GM23338 (cell line): ENCODE results near the gene TEX29. TPM values are rescaled to one million over a fixed set of nuclear protein-coding genes. Genes with fewer than 3 reads are reported as not detected.

Experiments
- ATAC-seq: fragments of 200-7000 bp; cut with Tn5 transposase; 3 replicates; pipeline ENCODE4 v1.9.1; 2020
- DNase-seq: peaks from one replicate; pipeline ENCODE4 v3.0.0-alpha.2; 2015; ENCODE audit warnings: low spot score
- H2AFZ ChIP-seq: fragments of 200-600 bp; sonication (generic); 2 replicates; pipeline ENCODE4 v1.8.0; 2016; ENCODE audit warnings: antibody characterized with exemption, mild to moderate bottlenecking, moderate library complexity
- H3F3A ChIP-seq: fragments of 200-600 bp; sonication (generic); replicated peaks from 2 replicates; pipeline ENCODE4 v1.8.0; 2017; ENCODE audit warnings: antibody characterized with exemption, mixed run types, low read depth
- H3K27ac ChIP-seq: fragments of 200-600 bp; sonication (generic); 2 replicates; pipeline ENCODE4 v1.6.1; 2016; ENCODE audit warnings: low read depth
- H3K27me3 ChIP-seq: fragments of 200-600 bp; sonication (generic); 2 replicates; pipeline ENCODE4 v1.8.0; 2016; ENCODE audit warnings: mild to moderate bottlenecking, mixed run types, moderate library complexity; ENCODE audit not compliant: insufficient read depth
- H3K36me3 ChIP-seq: fragments of 200-600 bp; sonication (generic); 2 replicates; pipeline ENCODE4 v1.8.0; 2016; ENCODE audit warnings: mild to moderate bottlenecking; ENCODE audit not compliant: insufficient read depth
- H3K4me1 ChIP-seq: fragments of 200-600 bp; sonication (generic); 2 replicates; pipeline ENCODE4 v1.8.0; 2016; ENCODE audit warnings: mild to moderate bottlenecking, moderate library complexity; ENCODE audit not compliant: insufficient read depth
- H3K4me2 ChIP-seq: fragments of 200-600 bp; sonication (generic); 2 replicates; pipeline ENCODE4 v1.7.1; 2017; ENCODE audit warnings: mixed run types
- H3K4me3 ChIP-seq: fragments of 200-600 bp; sonication (generic); 2 replicates; pipeline ENCODE4 v1.6.1; 2016; ENCODE audit warnings: mixed run types
- H3K79me2 ChIP-seq: fragments of 200-600 bp; sonication (generic); replicated peaks from 2 replicates; pipeline ENCODE4 v1.8.0; 2017; ENCODE audit warnings: mild to moderate bottlenecking; ENCODE audit not compliant: insufficient read depth
- H3K9me2 ChIP-seq: fragments of 200-600 bp; sonication (generic); 2 replicates; pipeline ENCODE4 v1.8.0; 2017; ENCODE audit not compliant: insufficient read depth
- H4K20me1 ChIP-seq: fragments of 200-600 bp; sonication (generic); replicated peaks from 2 replicates; pipeline ENCODE4 v1.8.0; 2017; ENCODE audit warnings: mild to moderate bottlenecking; ENCODE audit not compliant: insufficient read depth
- H3K27ac Mint-ChIP-seq: 2 replicates; pipeline ENCODE4 v1.8.0; 2020; ENCODE audit warnings: inconsistent platforms, mild to moderate bottlenecking, moderate library complexity, mixed read lengths
- H3K27me3 Mint-ChIP-seq: 3 replicates; pipeline ENCODE4 v1.8.0; 2022; ENCODE audit warnings: low read depth, mild to moderate bottlenecking, moderate library complexity, mixed read lengths, inconsistent platforms; ENCODE audit not compliant: insufficient read depth, poor library complexity
- H3K36me3 Mint-ChIP-seq: 3 replicates; pipeline ENCODE4 v1.8.0; 2021; ENCODE audit warnings: low read depth, mild to moderate bottlenecking, inconsistent platforms, moderate library complexity, mixed read lengths
- H3K4me1 Mint-ChIP-seq: 3 replicates; pipeline ENCODE4 v1.8.0; 2020; ENCODE audit warnings: mild to moderate bottlenecking, inconsistent platforms, mixed read lengths
- H3K4me3 Mint-ChIP-seq: 3 replicates; pipeline ENCODE4 v1.8.0; 2021; ENCODE audit warnings: moderate library complexity, mild to moderate bottlenecking, inconsistent platforms, mixed read lengths
- H3K9me3 Mint-ChIP-seq: 3 replicates; pipeline ENCODE4 v1.8.0; 2020; ENCODE audit warnings: moderate library complexity, mild to moderate bottlenecking, inconsistent platforms, mixed read lengths
- CREB1 ChIP-seq: fragments of 250-450 bp; sonication (Bioruptor Pico); IDR thresholded peaks from 2 replicates; pipeline ENCODE4 v1.5.0; 2020; ENCODE audit warnings: low read depth, mild to moderate bottlenecking, moderate library complexity
- ETS1 ChIP-seq: IDR thresholded peaks from 2 replicates; pipeline ENCODE4 v1.6.1; 2016; ENCODE audit warnings: antibody characterized with exemption
- EZH2phosphoT487 ChIP-seq: fragments of 200-600 bp; sonication (generic); IDR thresholded peaks from one replicate; pipeline ENCODE4 v1.8.1; 2018; ENCODE audit warnings: antibody characterized with exemption; ENCODE audit not compliant: unreplicated experiment
- JUNB ChIP-seq: IDR thresholded peaks from one replicate; pipeline ENCODE4 v1.6.1; 2016; ENCODE audit warnings: antibody characterized with exemption; ENCODE audit not compliant: unreplicated experiment
- POLR2AphosphoS5 ChIP-seq: IDR thresholded peaks from 2 replicates; pipeline ENCODE4 v1.6.1; 2016; ENCODE audit warnings: antibody characterized with exemption, low read depth
- STAT1 ChIP-seq: IDR thresholded peaks from one replicate; pipeline ENCODE4 v1.6.1; 2016; ENCODE audit warnings: antibody characterized with exemption; ENCODE audit not compliant: unreplicated experiment
- ZNF114 ChIP-seq: fragments of 250-450 bp; sonication (Bioruptor Pico); IDR thresholded peaks from 2 replicates; pipeline ENCODE4 v1.5.0; 2020; ENCODE audit warnings: mild to moderate bottlenecking, moderate library complexity
- ZNF331 ChIP-seq: fragments of 250-450 bp; sonication (Bioruptor Pico); IDR thresholded peaks from 2 replicates; pipeline ENCODE4 v1.5.0; 2020; ENCODE audit warnings: low read depth, mild to moderate bottlenecking, moderate library complexity
- ZNF462 ChIP-seq: fragments of 250-450 bp; sonication (Bioruptor Pico); IDR thresholded peaks from 2 replicates; pipeline ENCODE4 v1.5.0; 2020; ENCODE audit warnings: mild to moderate bottlenecking, moderate library complexity
- polyA plus RNA-seq: library from polyadenylated mRNA; unstranded; fragments of >200 nt; fragmentation: Nextera tagmentation; extraction: Ambion mirVana; gene quantifications from 2 replicates; pipeline ENCODE4 v1.2.1, GENCODE V29; 2016
- total RNA-seq: library from RNA; depleted of rRNA; stranded (reverse); fragments of >200 nt; shearing (Covaris generic); gene quantifications from 2 replicates; pipeline ENCODE4 v1.2.3, GENCODE V29; 2014
- TF ChIP-seq, protein P1 (sequence below), 2 experiments: fragments of 200-600 bp in 1 of 2; sonication (generic) in 1 of 2; conservative IDR thresholded peaks; 2 replicates each; pipeline versions ENCODE4 v1.5.1 to v1.6.1; 2016 to 2017; ENCODE audit warnings: antibody characterized with exemption in 2 of 2, low read depth in 2 of 2, mild to moderate bottlenecking in 2 of 2, moderate library complexity in 1 of 2

TEX29 gene
- total and polyA plus RNA-seq, 2 experiments from 2014 or later = 0.31 TPM; not detected in 1

DNA sequence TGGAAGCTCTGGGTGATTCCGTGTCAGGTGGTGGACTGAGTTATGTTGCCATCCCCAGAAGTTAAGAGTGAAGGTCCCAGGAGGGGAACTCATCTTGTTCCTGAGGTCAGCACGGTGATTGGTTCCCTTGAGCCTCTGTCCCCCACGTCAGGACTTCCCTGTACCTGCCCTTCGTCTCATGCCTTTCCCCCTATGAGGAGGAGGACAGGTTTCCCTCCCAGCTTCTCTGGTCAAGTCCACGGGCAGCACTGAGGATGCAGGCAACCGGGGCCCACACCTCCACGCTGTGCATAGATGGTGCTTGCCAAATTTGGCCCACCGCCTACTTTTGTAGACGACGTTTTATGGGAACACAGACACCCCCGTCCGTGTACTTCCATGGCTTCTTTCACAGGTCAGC is 42.7 kb downstream of the TEX29 start:
- Mint-ChIP-seq H3K27ac (no peak overlapping the region), H3K27me3 (peaks cover 16% of the 10 kb centered on the region), H3K36me3 (no peaks in the 10 kb centered on the region), H3K9me3 (no peaks in the 10 kb centered on the region), H3K4me1 (peaks cover 15% of the 10 kb centered on the region; the same call in 2 of the 3 replicates), H3K4me3 (no peak overlapping the region)
- Histone ChIP-seq H3F3A (no peaks in the 10 kb centered on the region), H3K36me3 (no peaks in the 10 kb centered on the region), H3K4me2 (no peak overlapping the region), H3K9me2 (no peaks in the 10 kb centered on the region), H3K4me3 (no peak overlapping the region), H2AFZ (no peak overlapping the region), H3K27ac (no peak overlapping the region), H4K20me1 (no peaks in the 10 kb centered on the region), H3K4me1 (peaks cover 3% of the 10 kb centered on the region; the same call in 1 of the 2 replicates), H3K79me2 (no peaks in the 10 kb centered on the region), H3K27me3 (no peaks in the 10 kb centered on the region)
- DNase-seq (no peak), ATAC-seq (no peak)
- TF ChIP-seq EZH2phosphoT487 (no peak), STAT1 (no peak)

GRCh38 chr13:111363591-111363990 is 43.1 kb downstream of the TEX29 start:
- no peak overlapping the region for H2AFZ ChIP-seq
- H3K27ac ChIP-seq = no peak overlapping the region
- DNase-seq (no peak), ATAC-seq (no peak)
- H3K4me3 ChIP-seq = no peak overlapping the region
- no peak overlapping the region for H3K4me3 Mint-ChIP-seq
- H3K27ac Mint-ChIP-seq = no peak overlapping the region
- H3K36me3 Mint-ChIP-seq = no peaks in the 10 kb centered on the region
- peaks cover 19% of the 10 kb centered on the region for H3K27me3 Mint-ChIP-seq
- H3K4me1 ChIP-seq = peaks cover 3% of the 10 kb centered on the region; the same call in 1 of the 2 replicates
- H3K9me3 Mint-ChIP-seq = no peaks in the 10 kb centered on the region; the same call in 2 of the 3 replicates
- H3K4me1 Mint-ChIP-seq = peaks cover 15% of the 10 kb centered on the region; the same call in 2 of the 3 replicates
- H3K9me2 ChIP-seq = no peaks in the 10 kb centered on the region
- no peak overlapping the region for H3K4me2 ChIP-seq
- no peaks in the 10 kb centered on the region for H3K27me3 ChIP-seq
- no peaks in the 10 kb centered on the region for H3K36me3 ChIP-seq
- H3K79me2 ChIP-seq = no peaks in the 10 kb centered on the region
- H3F3A ChIP-seq = no peaks in the 10 kb centered on the region
- no peaks in the 10 kb centered on the region for H4K20me1 ChIP-seq
- TF ChIP-seq STAT1 (no peak), ZNF331 (no peak), CREB1 (no peak), POLR2AphosphoS5 (no peak), JUNB (no peak), ZNF462 (no peak), ETS1 (no peak), ZNF114 (CRISPR knock-in tag) (no peak)
- TF ChIP-seq, protein P1, sequence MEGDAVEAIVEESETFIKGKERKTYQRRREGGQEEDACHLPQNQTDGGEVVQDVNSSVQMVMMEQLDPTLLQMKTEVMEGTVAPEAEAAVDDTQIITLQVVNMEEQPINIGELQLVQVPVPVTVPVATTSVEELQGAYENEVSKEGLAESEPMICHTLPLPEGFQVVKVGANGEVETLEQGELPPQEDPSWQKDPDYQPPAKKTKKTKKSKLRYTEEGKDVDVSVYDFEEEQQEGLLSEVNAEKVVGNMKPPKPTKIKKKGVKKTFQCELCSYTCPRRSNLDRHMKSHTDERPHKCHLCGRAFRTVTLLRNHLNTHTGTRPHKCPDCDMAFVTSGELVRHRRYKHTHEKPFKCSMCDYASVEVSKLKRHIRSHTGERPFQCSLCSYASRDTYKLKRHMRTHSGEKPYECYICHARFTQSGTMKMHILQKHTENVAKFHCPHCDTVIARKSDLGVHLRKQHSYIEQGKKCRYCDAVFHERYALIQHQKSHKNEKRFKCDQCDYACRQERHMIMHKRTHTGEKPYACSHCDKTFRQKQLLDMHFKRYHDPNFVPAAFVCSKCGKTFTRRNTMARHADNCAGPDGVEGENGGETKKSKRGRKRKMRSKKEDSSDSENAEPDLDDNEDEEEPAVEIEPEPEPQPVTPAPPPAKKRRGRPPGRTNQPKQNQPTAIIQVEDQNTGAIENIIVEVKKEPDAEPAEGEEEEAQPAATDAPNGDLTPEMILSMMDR (conservative IDR thresholded peaks at IDR 0.05; ENCODE audit: low read depth in 2 of 2) = no peak
